HS-5 (cell line): ENCODE results near the gene UMAD1.
A peak's percentile ranks its signal among the peaks of the same experiment; 100 is the strongest.
"Not testable (repeated sequence)": the region's sequence is repeated elsewhere in the genome, so short reads cannot be mapped to it uniquely, and the experiment has no call there.

Experiments used
- DNase-seq: peaks from one replicate; pipeline ENCODE4 v3.0.0-alpha.2; 2012; ENCODE audit warnings: low read depth

Gene UMAD1

DNA sequence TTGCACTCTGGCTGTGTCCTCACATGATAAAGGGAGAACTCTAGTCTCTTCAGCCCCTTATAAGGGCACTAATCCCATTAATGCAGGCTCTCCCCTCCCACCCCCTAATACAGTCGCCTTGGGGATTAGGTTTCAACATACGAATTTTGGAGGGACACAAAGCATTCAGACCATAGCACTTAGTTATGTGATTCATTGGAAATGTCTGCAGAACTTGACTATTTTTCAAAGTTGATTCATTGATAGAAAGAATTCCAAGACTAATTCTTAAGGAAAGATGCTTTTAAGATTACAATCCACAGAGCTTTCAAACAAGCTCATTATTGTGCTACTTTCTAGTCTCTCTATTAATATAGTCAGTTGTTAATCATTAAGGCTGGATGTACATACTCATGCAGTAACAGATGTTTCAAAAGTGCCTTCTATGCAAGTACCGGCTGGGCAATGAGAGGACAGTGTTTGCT, 163.2 kb downstream of the UMAD1 start:
- DNase-seq = no peak

- DNase-seq = not testable (repeated sequence)
These were observed 164.3 kb downstream of the UMAD1 start for GRCh38 chr7:7804822-7805221.

DNA sequence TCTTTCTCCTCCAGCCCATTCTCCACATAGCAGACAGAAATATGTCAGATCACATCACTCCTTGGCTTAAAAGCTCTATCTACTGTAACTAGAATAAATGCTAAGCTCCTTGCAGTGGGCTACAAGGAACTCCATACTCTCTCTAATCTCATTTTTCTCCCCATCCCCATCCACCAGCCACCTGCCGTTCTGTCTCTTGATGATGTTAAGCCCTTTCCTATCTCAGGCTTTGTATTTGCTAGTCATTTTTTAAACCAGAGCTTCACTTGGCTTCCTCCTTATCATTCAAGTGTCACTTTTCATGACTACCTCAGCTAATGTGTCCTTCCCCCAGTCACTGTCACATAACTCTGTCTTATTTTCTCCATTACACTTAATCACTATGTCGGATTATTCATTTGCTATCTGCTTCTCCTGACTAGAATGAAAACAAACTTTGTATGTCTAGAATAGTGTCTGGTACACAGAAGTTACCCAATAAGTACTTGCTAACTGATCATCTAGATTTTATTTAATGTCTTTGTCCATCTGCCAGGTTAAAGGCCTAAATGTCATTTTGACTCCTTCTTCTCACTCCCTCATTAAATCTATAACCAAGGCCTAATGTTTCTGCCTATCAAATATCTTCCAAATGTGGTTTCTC, 165.1 kb downstream of the UMAD1 start:
- no peak for DNase-seq

DNA sequence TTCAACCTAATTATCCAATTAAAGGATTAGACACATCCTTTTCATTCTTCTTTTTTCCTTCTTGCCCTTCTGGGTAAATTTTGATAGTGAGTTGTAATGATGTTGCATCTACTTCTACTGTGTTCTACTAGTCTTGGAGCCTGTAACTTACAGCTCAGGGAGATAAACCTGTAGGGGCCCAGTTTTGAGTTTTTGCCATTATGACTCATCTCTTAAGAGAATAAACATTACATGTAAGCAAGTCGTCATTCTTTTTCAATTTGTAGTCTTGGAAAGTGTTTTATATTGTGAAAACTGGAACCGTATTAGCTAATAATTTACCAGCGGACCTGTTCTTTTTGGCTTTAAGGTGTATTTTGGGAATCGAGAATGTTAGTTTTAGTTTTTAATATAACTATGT, 167.6 kb downstream of the UMAD1 start:
- DNase-seq = peak; percentile 22

- no peak for DNase-seq
These were observed 168.1 kb downstream of the UMAD1 start for GRCh38 chr7:7808626-7809025.

GRCh38 chr7:7810380-7810779, 169.8 kb downstream of the UMAD1 start:
- no peak for DNase-seq

DNA sequence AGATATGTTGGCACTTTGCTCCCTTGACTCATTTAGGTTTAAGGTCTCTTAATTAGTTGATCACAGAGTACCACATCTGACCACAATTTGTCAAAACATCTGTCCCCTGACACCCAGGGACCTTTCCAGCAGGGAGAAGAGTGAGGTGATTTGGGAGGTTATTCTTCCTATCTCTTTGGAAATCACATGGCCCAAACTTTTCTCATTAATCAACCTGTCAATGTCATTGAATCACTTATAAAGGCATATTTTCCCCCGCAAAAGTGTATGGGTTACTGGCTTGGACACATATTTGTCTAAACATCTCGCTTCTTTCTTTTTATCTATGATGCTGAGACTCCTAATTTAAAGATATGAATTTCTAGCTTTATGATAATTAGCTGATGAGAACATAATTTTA, 170.3 kb downstream of the UMAD1 start:
- no peak for DNase-seq

DNA sequence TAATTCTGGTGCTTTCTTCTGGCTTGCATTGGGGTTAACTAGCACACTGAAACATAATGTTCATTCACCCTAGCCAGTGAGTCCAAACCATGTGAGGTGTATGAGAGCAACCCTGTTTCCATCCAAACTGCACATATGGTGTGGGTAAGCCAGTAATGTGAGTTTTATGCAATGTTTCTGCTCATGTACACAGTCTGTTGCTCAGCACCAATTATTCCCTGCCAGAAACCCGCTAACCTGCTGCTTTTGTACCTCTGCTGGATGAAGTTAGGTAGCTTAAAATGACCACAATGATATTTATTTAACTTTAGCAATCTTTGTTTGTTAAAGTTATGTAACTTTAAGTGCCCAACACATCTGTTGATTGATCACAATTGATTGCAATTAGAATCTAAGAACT, 171.6 kb downstream of the UMAD1 start:
- DNase-seq = no peak

GRCh38 chr7:7815395-7815794, 174.8 kb downstream of the UMAD1 start:
- DNase-seq = no peak

DNA sequence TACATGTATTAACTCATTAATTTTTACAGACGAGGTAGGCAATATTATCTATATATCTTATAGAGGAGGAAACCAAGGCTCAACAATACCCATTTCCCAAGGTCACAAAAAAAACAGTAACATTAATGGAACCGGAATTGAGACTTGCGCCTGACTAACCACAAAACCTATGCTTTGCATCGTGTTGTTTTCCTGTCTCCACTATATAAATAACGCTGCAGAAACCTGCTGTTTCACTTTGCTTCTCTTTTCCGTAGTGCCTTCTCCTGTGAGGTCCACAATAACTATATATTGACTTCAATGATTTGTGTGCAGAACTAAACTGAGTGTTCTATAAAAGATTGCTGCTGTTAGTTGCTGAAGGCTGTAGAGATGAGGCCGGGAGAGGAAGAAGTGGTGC, 175.5 kb downstream of the UMAD1 start:
- DNase-seq = no peak

DNA sequence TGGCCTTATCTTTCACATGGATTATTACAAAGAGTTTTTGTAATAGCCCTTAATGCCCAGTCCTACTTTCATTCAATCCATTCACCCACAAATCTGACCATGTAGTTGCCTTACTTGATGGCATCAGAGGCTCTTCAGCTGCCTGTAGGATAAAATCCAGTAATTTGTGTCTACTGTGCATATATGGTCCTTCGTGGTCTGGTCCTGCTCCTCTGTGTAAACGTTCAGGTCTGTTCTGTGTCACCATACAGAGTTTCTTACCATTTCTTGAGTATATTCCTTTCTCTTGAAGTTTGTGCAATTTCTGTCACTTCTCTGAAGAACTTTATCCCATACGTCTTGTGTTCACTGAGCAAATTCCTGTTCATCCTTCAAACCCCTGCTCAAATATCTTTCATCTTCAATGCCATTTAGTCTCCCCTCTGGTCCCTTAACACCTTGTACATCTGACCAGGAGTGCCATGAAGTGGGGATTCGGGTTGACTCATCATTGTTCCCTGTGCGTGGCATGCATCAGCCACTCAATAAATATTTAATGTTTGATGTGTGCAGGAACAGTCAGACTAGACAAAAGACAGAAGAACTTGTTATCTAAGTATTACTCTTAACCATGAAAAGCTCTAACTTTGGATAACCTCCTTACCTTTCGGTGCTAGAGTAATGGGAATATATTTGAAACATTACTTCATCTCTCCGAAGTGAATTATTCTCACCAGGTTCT, 176.4 kb downstream of the UMAD1 start:
- no peak for DNase-seq

GRCh38 chr7:7817748-7818147, 177.2 kb downstream of the UMAD1 start:
- no peak for DNase-seq

DNA sequence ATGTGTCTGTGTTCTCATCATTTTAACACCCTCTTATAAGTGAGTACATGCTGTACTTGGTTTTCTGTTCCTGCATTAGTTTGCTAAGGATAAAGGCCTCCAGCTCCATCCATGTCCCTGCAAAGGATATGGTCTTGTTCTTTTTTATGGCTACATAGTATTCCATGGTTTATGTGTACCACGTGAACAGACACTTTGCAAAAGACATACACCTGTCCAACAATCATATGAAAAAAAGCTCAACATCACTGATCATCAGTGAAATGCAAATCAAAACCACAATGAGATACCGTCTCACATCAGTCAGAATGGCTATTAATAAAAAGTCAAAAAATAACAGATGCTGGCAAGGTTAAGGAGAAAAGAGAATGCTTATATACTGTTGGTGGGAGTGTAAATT, 177.6 kb downstream of the UMAD1 start:
- not testable (repeated sequence) for DNase-seq

DNA sequence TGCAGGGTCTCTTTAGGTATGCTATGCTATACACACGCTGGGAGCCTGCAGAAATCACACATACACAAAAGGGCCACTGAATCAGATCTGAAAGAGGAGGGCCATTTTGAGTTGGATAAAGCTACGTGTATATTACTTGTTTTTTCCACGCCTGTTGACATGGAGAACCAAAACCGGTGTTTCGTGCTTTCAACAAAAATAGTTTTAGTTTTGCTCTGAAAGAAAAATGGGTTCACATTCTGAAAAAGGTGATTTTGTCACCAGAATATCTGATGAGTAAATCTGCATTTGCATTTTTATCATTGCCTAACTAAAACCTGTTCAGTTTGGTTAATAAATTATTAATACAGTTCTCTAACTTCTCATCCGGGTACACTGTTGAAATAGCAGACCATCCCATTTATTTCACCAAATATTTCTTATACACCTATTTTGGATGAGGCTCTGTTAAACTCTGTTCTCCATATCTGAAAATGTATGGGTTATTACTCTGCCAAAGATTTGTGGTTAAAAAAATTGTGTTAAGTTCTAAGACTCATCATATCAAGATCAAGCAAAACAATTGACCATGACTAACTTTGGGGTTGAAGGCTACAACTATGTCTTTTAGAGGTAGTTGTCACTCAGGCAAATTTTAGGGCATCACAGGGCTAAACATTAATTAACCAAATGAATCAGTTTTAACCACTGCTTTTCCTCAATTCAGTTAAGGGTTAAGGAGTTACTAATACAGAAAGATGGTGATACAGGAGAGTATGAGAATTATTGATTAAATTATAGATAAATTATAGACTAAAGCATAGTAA, 179.1 kb downstream of the UMAD1 start:
- DNase-seq = no peak

GRCh38 chr7:7820409-7820808, 179.9 kb downstream of the UMAD1 start:
- no peak for DNase-seq

- no peak for DNase-seq
These were observed 180.4 kb downstream of the UMAD1 start for GRCh38 chr7:7820939-7821338.

DNA sequence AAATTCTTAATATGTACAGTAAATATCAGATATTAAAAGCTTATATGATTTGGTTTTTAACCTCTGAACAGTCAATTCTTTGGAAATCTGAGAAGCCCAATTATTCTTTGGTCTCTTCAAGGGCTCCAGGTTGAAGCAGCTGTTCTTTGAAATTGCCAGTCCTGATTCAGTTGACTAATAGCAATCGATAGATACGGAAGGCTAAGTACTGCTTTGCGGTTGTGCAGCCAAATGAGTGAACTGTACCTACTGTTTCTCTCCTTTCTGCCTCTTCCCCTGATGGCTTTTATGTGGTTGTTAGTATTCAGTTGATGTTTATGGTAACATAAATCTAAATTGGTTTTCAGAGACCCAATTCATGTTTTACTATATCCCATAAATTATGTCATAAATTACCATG, 181.0 kb downstream of the UMAD1 start:
- DNase-seq = no peak

DNA sequence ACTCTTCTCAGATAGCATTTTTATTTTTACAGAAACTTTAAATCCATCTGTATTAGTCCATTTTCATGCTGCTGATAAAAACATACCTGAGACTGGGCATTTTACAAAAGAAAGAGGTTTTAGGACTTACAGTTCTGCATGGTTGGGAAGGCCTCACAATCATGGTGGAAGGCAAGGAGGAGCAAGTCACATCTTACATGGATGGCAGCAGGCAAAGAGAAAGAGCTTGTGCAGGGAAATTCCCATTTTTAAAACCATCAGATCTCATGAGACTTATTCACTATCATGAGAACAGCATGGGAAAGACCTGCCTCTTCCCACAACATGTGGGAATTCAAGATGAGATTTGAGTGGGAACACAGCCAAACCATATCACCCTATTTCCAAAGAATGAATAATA, 184.7 kb downstream of the UMAD1 start:
- not testable (repeated sequence) for DNase-seq

- DNase-seq = no peak
These were observed 189.1 kb downstream of the UMAD1 start for GRCh38 chr7:7829667-7830066.

GRCh38 chr7:7830122-7830878, 189.7 kb downstream of the UMAD1 start:
- DNase-seq = no peak

DNA sequence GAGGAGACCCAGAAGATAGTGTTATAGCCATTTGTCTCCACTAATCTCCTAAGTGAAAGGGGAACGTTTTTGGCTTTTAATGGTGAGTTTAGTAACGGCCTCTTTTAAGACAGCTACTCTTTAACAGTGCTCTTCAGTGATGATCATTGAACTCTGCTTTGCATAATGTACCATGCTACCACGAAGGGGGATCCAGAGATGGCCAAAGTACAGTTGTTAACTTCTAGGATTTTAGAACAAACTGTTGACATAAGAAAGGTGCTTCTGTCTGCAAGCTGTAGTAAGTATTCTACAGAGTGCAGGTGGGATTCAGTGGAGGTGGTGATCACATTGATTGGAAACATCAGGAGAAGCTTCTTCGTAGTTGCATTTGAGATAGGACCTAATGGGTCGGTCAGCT, 192.0 kb downstream of the UMAD1 start:
- DNase-seq = no peak

DNA sequence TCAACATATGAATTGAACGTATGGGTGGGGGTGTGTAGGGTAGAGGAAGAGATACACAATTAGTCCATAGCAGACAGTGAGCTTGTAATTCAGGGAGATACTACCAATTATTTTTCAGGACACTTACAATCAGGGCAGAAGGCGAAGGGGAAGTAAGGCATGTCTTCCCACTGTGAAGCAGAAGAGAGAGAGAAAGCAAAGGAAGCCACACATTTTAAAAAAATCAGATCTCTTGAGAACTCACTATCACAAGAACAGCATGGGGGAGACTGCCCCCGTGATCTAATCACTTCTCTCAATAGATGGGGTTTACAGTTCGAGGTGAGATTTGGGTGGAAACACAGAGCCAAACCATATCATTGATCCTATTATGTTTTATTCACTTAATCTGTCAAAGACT, 194.2 kb downstream of the UMAD1 start:
- DNase-seq = no peak
